Hematopoietic multipotent progenitor cell treated with erythropoietin and hydrocortisone succinate and interleukin-3 and kit ligand, for 6 days (in vitro differentiated cells): ENCODE measurements around the gene ABCA13.

ENCODE experiments used
- DNase-seq: peaks from one replicate; pipeline ENCODE4 v3.0.0-alpha.2; 2015

ABCA13 gene

DNA sequence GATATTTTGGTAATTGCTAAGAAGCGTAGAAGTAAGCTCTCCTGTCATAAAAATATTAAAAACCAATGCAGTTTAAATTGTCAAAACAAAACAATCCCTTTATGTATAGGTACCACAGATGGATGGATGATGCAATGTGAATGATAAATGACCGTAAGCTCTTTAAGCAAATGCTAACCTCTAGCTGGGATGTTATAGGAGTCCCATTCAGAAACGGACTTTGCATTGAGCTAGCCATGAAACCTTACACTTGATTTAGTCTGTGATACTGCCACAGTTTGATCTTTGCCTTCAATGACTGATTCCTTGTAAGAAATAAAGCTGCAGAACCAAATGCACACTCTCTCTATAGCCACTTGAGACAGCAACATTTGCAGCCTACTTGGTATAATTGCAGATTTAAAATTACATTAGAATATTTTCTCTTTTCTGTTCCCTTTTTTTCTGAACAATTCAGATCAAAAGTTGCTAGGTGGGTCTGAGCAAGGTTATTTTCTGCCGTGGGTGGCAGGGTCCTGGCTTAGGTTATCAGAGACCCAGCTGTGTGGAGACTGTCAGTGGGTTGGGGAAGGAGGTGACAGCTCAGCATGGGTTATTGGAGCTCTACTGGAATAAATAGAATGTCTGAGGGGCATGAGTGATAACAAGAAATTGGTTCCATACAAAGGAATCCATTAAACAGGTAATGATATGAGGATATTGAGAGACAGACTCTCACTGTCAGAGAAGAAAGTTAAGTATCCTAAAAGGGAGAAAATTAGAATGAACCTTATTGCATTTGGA is 494.3 kb downstream of the ABCA13 start:
- no peak for DNase-seq

DNA sequence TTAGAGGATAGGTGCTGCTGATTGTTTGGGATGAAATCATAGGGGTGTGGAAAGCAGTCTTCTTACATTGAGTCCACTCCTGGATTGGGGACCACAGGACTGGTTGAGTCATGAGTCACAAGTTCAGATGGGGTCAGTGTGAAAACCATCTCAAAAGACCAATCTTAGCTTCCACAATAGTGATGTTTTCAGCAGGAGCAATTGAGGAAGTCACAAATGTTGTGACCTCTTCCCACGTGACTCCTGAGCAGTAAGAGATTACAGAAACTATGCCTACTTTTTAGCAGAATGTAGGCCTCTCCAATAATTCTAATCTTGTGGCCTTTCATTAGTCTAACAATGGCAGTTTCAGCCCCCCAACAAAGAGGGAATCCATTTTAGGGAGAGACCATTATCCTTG is 496.1 kb downstream of the ABCA13 start:
- no peak for DNase-seq

DNA sequence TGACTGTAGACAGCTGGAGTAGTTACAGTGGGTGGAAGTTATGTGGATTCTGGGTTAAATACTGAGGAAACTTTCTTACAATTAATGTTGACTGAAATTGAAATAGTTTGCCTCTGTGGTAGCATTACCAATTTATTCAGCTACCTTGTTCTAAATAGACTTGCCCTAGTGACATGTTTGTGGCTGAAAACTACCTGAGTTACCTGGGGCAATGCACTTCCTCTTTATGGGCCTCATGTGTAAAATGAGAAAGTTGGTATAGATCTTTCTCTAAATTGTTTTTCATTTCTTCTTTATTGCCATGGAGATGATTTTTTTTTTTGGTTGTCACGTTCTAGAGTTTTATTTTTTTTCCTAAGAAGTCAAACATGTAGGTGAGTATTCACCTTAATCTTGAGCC is 500.4 kb downstream of the ABCA13 start:
- no peak for DNase-seq

DNA sequence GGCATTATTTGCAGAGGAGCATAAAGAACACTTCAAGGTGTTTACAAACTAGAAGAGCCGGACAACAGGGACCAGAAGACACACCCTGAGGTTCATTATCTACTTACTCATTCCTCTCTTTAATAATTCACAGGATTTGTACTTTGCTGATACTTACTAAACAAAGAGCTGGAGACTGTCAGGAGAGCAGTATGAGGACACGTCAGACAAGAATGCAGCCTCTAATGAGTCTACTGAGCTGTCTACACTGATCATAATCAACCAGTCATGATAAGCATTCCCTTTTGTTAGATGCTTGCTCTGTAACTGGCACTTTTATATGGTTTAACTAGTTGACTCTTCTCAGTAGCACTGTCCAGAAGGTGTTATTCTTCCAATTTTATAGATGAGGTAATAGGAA is 509.7 kb downstream of the ABCA13 start:
- DNase-seq = no peak

DNA sequence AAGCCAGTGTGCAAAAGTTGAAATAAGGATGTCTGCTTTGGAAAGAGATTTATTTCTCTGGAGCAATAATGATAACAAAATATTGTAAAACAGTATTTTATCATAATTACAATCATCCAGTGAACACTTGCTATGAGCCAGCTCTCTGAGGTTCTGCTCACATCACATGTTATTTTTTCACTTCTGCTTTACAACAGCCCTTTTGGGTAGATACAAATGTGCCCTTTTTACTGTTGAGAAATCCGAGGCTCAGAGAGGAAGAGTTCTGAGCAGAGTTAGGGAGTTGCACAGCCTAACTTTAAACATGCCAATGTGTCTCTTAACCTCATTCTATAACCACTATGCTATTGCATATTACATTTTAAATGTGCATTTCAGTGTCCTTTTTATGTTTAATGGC is 520.5 kb downstream of the ABCA13 start:
- DNase-seq = no peak
